ENCODE data around the gene GPR137B. TPM values are rescaled to one million over a fixed set of nuclear protein-coding genes. Genes with fewer than 3 reads are reported as not detected.

GPR137B gene
- total and polyA plus RNA-seq, 2 experiments from 2014 or later: 4.5 to 11.1 TPM

GRCh38 chr1:236209713-236210112 is 67.4 kb downstream of the GPR137B start (continued):
- no peak for TF ChIP-seq ZNF462 (CRISPR knock-in tag; IDR thresholded peaks at IDR 0.05)
- no peak for TF ChIP-seq ETS1 (IDR thresholded peaks at IDR 0.05)
- TF ChIP-seq ZNF331 (CRISPR knock-in tag; IDR thresholded peaks at IDR 0.05; ENCODE audit: low read depth): no peak
- no peak for TF ChIP-seq POLR2AphosphoS5 (IDR thresholded peaks at IDR 0.05; ENCODE audit: low read depth)

- Mint-ChIP-seq H3K9me3 (no peaks in the 10 kb centered on the region), H3K27ac (no peak overlapping the region)
Observed at GRCh38 chr1:236211815-236212214, 69.5 kb downstream of the GPR137B start.

More at GRCh38 chr1:236211815-236212214, 69.5 kb downstream of the GPR137B start:
- no peak overlapping the region for H3K27ac ChIP-seq (ENCODE audit: low read depth)
- no peak overlapping the region for H3K4me3 ChIP-seq
- no peak overlapping the region for H3K4me2 ChIP-seq
- no peaks in the 10 kb centered on the region for H3K4me1 ChIP-seq (ENCODE audit: insufficient read depth)
- H3K36me3 ChIP-seq (ENCODE audit: insufficient read depth): no peaks in the 10 kb centered on the region
- H2AFZ ChIP-seq: no peak overlapping the region
- no peaks in the 10 kb centered on the region for H3K9me2 ChIP-seq (ENCODE audit: insufficient read depth)
- no peaks in the 10 kb centered on the region for H4K20me1 ChIP-seq (replicated peaks; ENCODE audit: insufficient read depth)
- no peak for TF ChIP-seq POLR2AphosphoS5 (IDR thresholded peaks at IDR 0.05; ENCODE audit: low read depth)
- no peak overlapping the region for H3K4me3 Mint-ChIP-seq
- H3F3A ChIP-seq (replicated peaks; ENCODE audit: low read depth): no peaks in the 10 kb centered on the region
- no peaks in the 10 kb centered on the region; the same call in 2 of the 3 replicates for H3K36me3 Mint-ChIP-seq (ENCODE audit: low read depth)
- no peaks in the 10 kb centered on the region for H3K27me3 ChIP-seq (ENCODE audit: insufficient read depth)
- H3K79me2 ChIP-seq (replicated peaks; ENCODE audit: insufficient read depth): no peaks in the 10 kb centered on the region
- peaks cover 5% of the 10 kb centered on the region; the same call in 2 of the 3 replicates for H3K4me1 Mint-ChIP-seq
- no peak for ATAC-seq
- no peak for DNase-seq (ENCODE audit: low spot score)
- no peaks in the 10 kb centered on the region for H3K27me3 Mint-ChIP-seq (ENCODE audit: insufficient read depth, low read depth, poor library complexity)
